Islet of Langerhans (tissue), 1 donor: ENCODE data around the gene ELAVL2.

Source experiments
- FAIRE-seq: peaks from one replicate; lab custom pipeline; 2011; peaks lifted over from hg19 to GRCh38; lab: Jason Lieb, UNC

Gene ELAVL2

GRCh38 chr9:23659346-23660006 lies 166.6 kb downstream of the ELAVL2 start:
- no peak for FAIRE-seq

GRCh38 chr9:23658376-23659258 lies 167.4 kb downstream of the ELAVL2 start:
- no peak for FAIRE-seq

- no peak for FAIRE-seq
Observed at GRCh38 chr9:23651051-23651450, 175.0 kb downstream of the ELAVL2 start.

- no peak for FAIRE-seq
Observed at GRCh38 chr9:23648651-23649050, 177.4 kb downstream of the ELAVL2 start.

- FAIRE-seq, result no peak
Observed at GRCh38 chr9:23644896-23645295, 181.1 kb downstream of the ELAVL2 start.

- no peak for FAIRE-seq
Observed at GRCh38 chr9:23644326-23644725, 181.7 kb downstream of the ELAVL2 start.

- FAIRE-seq, result no peak
Observed at GRCh38 chr9:23643656-23644258, 182.3 kb downstream of the ELAVL2 start.
